SJCRH30 (cell line): ENCODE results near the gene GCSAM. TPM values are rescaled to one million over a fixed set of nuclear protein-coding genes. Genes with fewer than 3 reads are reported as not detected.

Source experiments
- DNase-seq, 2 experiments: peaks; one replicate each; pipeline ENCODE4 v3.0.0-alpha.2; 2015 to 2020
- H3K27ac ChIP-seq: fragments of 250-450 bp; sonication (Bioruptor Pico); 2 replicates; pipeline ENCODE4 v1.5.1; 2020; ENCODE audit warnings: mild to moderate bottlenecking, moderate library complexity
- H3K27me3 ChIP-seq: fragments of 250-450 bp; sonication (Bioruptor Pico); 2 replicates; pipeline ENCODE4 v1.5.1; 2020; ENCODE audit warnings: mild to moderate bottlenecking, moderate library complexity
- H3K36me3 ChIP-seq: fragments of 250-450 bp; sonication (Bioruptor Pico); 2 replicates; pipeline ENCODE4 v1.5.1; 2020; ENCODE audit warnings: mild to moderate bottlenecking, moderate library complexity
- H3K4me1 ChIP-seq: fragments of 250-450 bp; sonication (Bioruptor Pico); 2 replicates; pipeline ENCODE4 v1.5.1; 2020; ENCODE audit warnings: mild to moderate bottlenecking, moderate library complexity
- H3K4me3 ChIP-seq: fragments of 250-450 bp; sonication (Bioruptor Pico); 2 replicates; pipeline ENCODE4 v1.5.1; 2020; ENCODE audit warnings: mild to moderate bottlenecking, moderate library complexity
- H3K9me3 ChIP-seq: fragments of 250-450 bp; sonication (Bioruptor Pico); replicated peaks from 2 replicates; pipeline ENCODE4 v1.5.1; 2020; ENCODE audit warnings: mild to moderate bottlenecking, moderate library complexity
- total RNA-seq: library from RNA; depleted of rRNA; stranded (reverse); fragments of >200 nt; shearing (Covaris generic); gene quantifications from 2 replicates; pipeline ENCODE4 v1.2.3, GENCODE V29; 2014

The GCSAM gene
- total RNA-seq, 1 experiment from 2014 or later: not detected

GRCh38 chr3:112096176-112096575, 36.9 kb downstream of the GCSAM start:
- DNase-seq: no peak
- H3K27ac ChIP-seq: no peak overlapping the region
- no peak overlapping the region for H3K4me3 ChIP-seq
- H3K36me3 ChIP-seq: peaks cover 6% of the 10 kb centered on the region; the same call in 1 of the 2 replicates
- H3K27me3 ChIP-seq: no peaks in the 10 kb centered on the region
- H3K4me1 ChIP-seq: peaks cover 24% of the 10 kb centered on the region
- H3K9me3 ChIP-seq: no peaks in the 10 kb centered on the region; the same call in 1 of the 2 replicates

- H3K9me3 ChIP-seq: no peaks in the 10 kb centered on the region; the same call in 1 of the 2 replicates
- peaks cover 6% of the 10 kb centered on the region; the same call in 1 of the 2 replicates for H3K36me3 ChIP-seq
- DNase-seq: no peak
- H3K4me3 ChIP-seq: no peak overlapping the region
- H3K27ac ChIP-seq: no peak overlapping the region
- no peaks in the 10 kb centered on the region for H3K27me3 ChIP-seq
- peaks cover 29% of the 10 kb centered on the region for H3K4me1 ChIP-seq
Observed at GRCh38 chr3:112095731-112096130, 37.3 kb downstream of the GCSAM start.

- Histone ChIP-seq H3K4me1 (peaks cover 39% of the 10 kb centered on the region), H3K27ac (peak overlapping the region; percentile 46), H3K9me3 (no peaks in the 10 kb centered on the region), H3K4me3 (no peak overlapping the region), H3K27me3 (no peaks in the 10 kb centered on the region), H3K36me3 (peaks cover 6% of the 10 kb centered on the region; the same call in 1 of the 2 replicates)
- no peak for DNase-seq
Observed at GRCh38 chr3:112093180-112093522, 39.9 kb downstream of the GCSAM start.

GRCh38 chr3:112092496-112093179, 40.4 kb downstream of the GCSAM start:
- Histone ChIP-seq H3K27ac (peak overlapping the region; percentile 46), H3K4me3 (no peak overlapping the region), H3K36me3 (peaks cover 6% of the 10 kb centered on the region; the same call in 1 of the 2 replicates), H3K27me3 (no peaks in the 10 kb centered on the region), H3K9me3 (no peaks in the 10 kb centered on the region), H3K4me1 (peaks cover 42% of the 10 kb centered on the region)
- peak in 1 of 2 experiments; percentile 65 for DNase-seq

GRCh38 chr3:112090887-112091586, 42.0 kb downstream of the GCSAM start:
- Histone ChIP-seq H3K27me3 (no peaks in the 10 kb centered on the region), H3K4me3 (no peak overlapping the region), H3K27ac (no peak overlapping the region), H3K4me1 (peaks cover 37% of the 10 kb centered on the region), H3K9me3 (no peaks in the 10 kb centered on the region), H3K36me3 (peaks cover 6% of the 10 kb centered on the region; the same call in 1 of the 2 replicates)
- no peak for DNase-seq

GRCh38 chr3:112089956-112090886, 42.8 kb downstream of the GCSAM start:
- H3K27me3 ChIP-seq: no peaks in the 10 kb centered on the region
- DNase-seq: peak in 1 of 2 experiments; percentile 69
- H3K4me1 ChIP-seq: peaks cover 37% of the 10 kb centered on the region

GRCh38 chr3:112088944-112089343, 44.1 kb downstream of the GCSAM start:
- H3K4me3 ChIP-seq: no peak overlapping the region
- H3K27me3 ChIP-seq: no peaks in the 10 kb centered on the region
- H3K36me3 ChIP-seq: no peaks in the 10 kb centered on the region
- no peak overlapping the region for H3K27ac ChIP-seq
- H3K4me1 ChIP-seq: peaks cover 45% of the 10 kb centered on the region
- DNase-seq: no peak
- H3K9me3 ChIP-seq: no peaks in the 10 kb centered on the region

More at GRCh38 chr3:112089956-112090886, 42.8 kb downstream of the GCSAM start:
- Histone ChIP-seq H3K36me3 (peaks cover 4% of the 10 kb centered on the region; the same call in 1 of the 2 replicates), H3K9me3 (no peaks in the 10 kb centered on the region), H3K4me3 (no peak overlapping the region), H3K27ac (no peak overlapping the region)

GRCh38 chr3:112087746-112088145, 45.3 kb downstream of the GCSAM start:
- DNase-seq: no peak
- H3K36me3 ChIP-seq: no peaks in the 10 kb centered on the region
- no peaks in the 10 kb centered on the region for H3K9me3 ChIP-seq
- no peak overlapping the region; the same call in 1 of the 2 replicates for H3K4me3 ChIP-seq
- peaks cover 40% of the 10 kb centered on the region for H3K4me1 ChIP-seq
- no peaks in the 10 kb centered on the region for H3K27me3 ChIP-seq
- no peak overlapping the region for H3K27ac ChIP-seq

GRCh38 chr3:112086875-112087524, 46.0 kb downstream of the GCSAM start:
- Histone ChIP-seq H3K27ac (peak overlapping the region; percentile 54; the same call in 1 of the 2 replicates), H3K27me3 (no peaks in the 10 kb centered on the region), H3K36me3 (no peaks in the 10 kb centered on the region), H3K4me1 (peaks cover 33% of the 10 kb centered on the region), H3K4me3 (peak overlapping the region; percentile 59), H3K9me3 (no peaks in the 10 kb centered on the region)
- DNase-seq: no peak

GRCh38 chr3:112086076-112086854, 46.8 kb downstream of the GCSAM start, which contains the start of gene C3orf52:
TSS of gene C3orf52 (plus strand) at chr3:112086389. CDS start at chr3:112086408, 19 bp downstream.
- no peaks in the 10 kb centered on the region for H3K27me3 ChIP-seq
- H3K27ac ChIP-seq: peak within 1 kb of the TSS; percentile 54
- no peaks in the 10 kb centered on the region for H3K36me3 ChIP-seq
- peak within 1 kb of the TSS; percentile 59 for H3K4me3 ChIP-seq
- peaks cover 29% of the 10 kb centered on the region for H3K4me1 ChIP-seq
- DNase-seq: peak; percentile 69 to 71
- H3K9me3 ChIP-seq: no peaks in the 10 kb centered on the region

- no peaks in the 10 kb centered on the region for H3K36me3 ChIP-seq
- no peaks in the 10 kb centered on the region for H3K27me3 ChIP-seq
- H3K4me3 ChIP-seq: peak overlapping the region; percentile 59
- H3K4me1 ChIP-seq: peaks cover 24% of the 10 kb centered on the region
- H3K9me3 ChIP-seq: no peaks in the 10 kb centered on the region
- H3K27ac ChIP-seq: no peak overlapping the region
- no peak for DNase-seq
Observed at GRCh38 chr3:112085735-112086075, 47.3 kb downstream of the GCSAM start.

GRCh38 chr3:112084980-112085705, 47.9 kb downstream of the GCSAM start:
- H3K27ac ChIP-seq: no peak overlapping the region
- DNase-seq: no peak
- H3K27me3 ChIP-seq: no peaks in the 10 kb centered on the region
- peaks cover 18% of the 10 kb centered on the region for H3K4me1 ChIP-seq
- H3K4me3 ChIP-seq: no peak overlapping the region
- H3K36me3 ChIP-seq: no peaks in the 10 kb centered on the region
- no peaks in the 10 kb centered on the region for H3K9me3 ChIP-seq

- Histone ChIP-seq H3K4me1 (peaks cover 14% of the 10 kb centered on the region; the same call in 1 of the 2 replicates), H3K4me3 (no peak overlapping the region), H3K36me3 (no peaks in the 10 kb centered on the region), H3K9me3 (no peaks in the 10 kb centered on the region), H3K27me3 (no peaks in the 10 kb centered on the region), H3K27ac (no peak overlapping the region)
- no peak for DNase-seq
Observed at GRCh38 chr3:112083239-112083638, 49.8 kb downstream of the GCSAM start.
